K562 (cell line): ENCODE data around the gene CEMIP2. TPM values are rescaled to one million over a fixed set of nuclear protein-coding genes. Genes with fewer than 3 reads are reported as not detected.

Experiments used
- C11orf30 ChIP-seq: fragments of 450-650 bp; IDR thresholded peaks from 2 replicates; pipeline ENCODE4 v1.6.1; 2016; ENCODE audit warnings: low read depth, mild to moderate bottlenecking
- ERF ChIP-seq: fragments of 450-650 bp; formaldehyde crosslinking; IDR thresholded peaks from 2 replicates; pipeline ENCODE4 v1.4.0; 2020; ENCODE audit warnings: mild to moderate bottlenecking, mixed read lengths
- SMAD1 ChIP-seq: fragments of 150-350 bp; IDR thresholded peaks from 2 replicates; pipeline ENCODE4 v1.6.1; 2014; ENCODE audit warnings: low read length, low read depth; ENCODE audit not compliant: partially characterized antibody
- SREBF1 ChIP-seq: fragments of 150-350 bp; IDR thresholded peaks from 2 replicates; pipeline ENCODE4 v1.6.1; 2014; ENCODE audit warnings: antibody characterized with exemption, low read depth, low read length, borderline replicate concordance
- polyA plus RNA-seq, 8 experiments: library from polyadenylated mRNA; depleted of rRNA in 4 of 8; stranded (reverse) in 5 of 8; unstranded in 3 of 8; fragments of >200 nt; fragmentation: Nextera tagmentation in 2 of 8; fragmentation: Illumina TruSeq in 1 of 8; extraction: Ambion mirVana in 2 of 8; extraction: Trizol in 1 of 8; gene quantifications; 2 replicates each; pipeline versions ENCODE4 v1.2.1 to v1.2.3, GENCODE V29; 2011 to 2014; ENCODE audit warnings: inconsistent platforms in 1 of 8, missing spikeins in 1 of 8
- total RNA-seq, 7 experiments: library from RNA; depleted of rRNA in 6 of 7; stranded (reverse); fragments of >200 nt in 6 of 7; fragmentation: Illumina TruSeq in 2 of 7; extraction: Trizol in 2 of 7; gene quantifications; 2 replicates each; pipeline versions ENCODE4 v1.2.1 to v1.2.3, GENCODE V29; 2011 to 2021; ENCODE audit warnings: low replicate concordance in 1 of 7
- TF ChIP-seq, protein P1 (sequence below), 2 experiments: fragments of 450-650 bp; formaldehyde crosslinking in 1 of 2; IDR thresholded peaks; 2 replicates each; pipeline versions ENCODE4 v1.4.0 to v1.6.1; 2014 to 2020; ENCODE audit warnings: mild to moderate bottlenecking in 2 of 2, borderline replicate concordance in 1 of 2, low read depth in 1 of 2
- TF ChIP-seq, protein P2 (sequence below): fragments of 450-650 bp; IDR thresholded peaks from 2 replicates; pipeline ENCODE4 v1.6.1; 2018; ENCODE audit not compliant: partially characterized antibody
- TF ChIP-seq, protein P3 (sequence below), 2 experiments: fragments of 450-650 bp; conservative IDR thresholded peaks; 2 replicates each; pipeline ENCODE4 v1.6.1; 2017; ENCODE audit warnings: mild to moderate bottlenecking in 2 of 2, moderate library complexity in 2 of 2
- TF ChIP-seq, protein P4 (sequence below), 2 experiments: fragments of 150-350 bp in 1 of 2; IDR thresholded peaks; 2 replicates each; pipeline ENCODE4 v1.6.1; 2012 to 2016; ENCODE audit warnings: low read depth in 2 of 2, low read length in 2 of 2, mild to moderate bottlenecking in 1 of 2, moderate library complexity in 1 of 2

The CEMIP2 gene
- total and polyA plus RNA-seq, 9 of the 15 experiments (the other 6 are each of a cell fraction or from before 2014, with no cell fraction given) = 5.4 to 29.9 (median 14.2) TPM

DNA sequence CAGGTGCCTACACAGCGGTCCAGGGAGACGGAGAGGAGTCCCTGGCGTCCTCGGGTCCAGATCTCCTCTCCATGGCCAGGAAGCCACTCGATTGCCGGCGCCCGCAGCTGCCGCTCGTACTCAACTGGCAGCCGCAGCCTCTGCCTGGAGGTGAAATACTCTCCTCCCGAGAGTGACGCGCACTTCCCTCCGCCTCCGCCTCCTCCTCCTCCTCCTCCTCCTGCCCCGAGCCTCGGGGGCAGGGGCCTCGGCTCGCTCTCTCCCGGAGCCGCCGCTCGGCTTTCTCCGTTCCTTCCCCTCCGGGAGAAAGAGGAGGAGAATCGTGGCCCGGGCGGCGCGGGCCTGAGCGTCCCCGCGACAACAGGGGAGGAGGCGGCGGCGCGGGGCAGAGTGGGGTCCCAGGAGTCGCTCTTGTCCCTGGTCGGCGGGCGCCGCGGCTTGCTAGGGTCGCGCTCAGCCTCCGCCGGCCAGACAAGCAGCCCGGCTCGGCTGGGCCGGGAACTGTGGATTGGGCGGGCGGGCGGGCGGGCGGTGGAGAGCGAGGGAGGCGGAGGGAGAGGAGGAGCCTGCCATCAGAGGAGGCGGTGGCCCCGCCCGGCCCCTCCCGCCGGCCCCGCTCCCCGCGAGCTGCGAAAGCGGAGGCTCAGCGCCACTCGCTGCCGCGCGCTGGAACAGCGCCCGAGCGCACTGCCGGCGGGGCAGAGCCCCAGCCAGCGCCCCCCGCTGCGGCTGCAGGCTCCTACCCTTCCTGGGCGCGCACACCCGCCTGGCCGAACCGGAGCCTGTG lies at the start of gene CEMIP2 (continued):
- TF ChIP-seq, protein P1, sequence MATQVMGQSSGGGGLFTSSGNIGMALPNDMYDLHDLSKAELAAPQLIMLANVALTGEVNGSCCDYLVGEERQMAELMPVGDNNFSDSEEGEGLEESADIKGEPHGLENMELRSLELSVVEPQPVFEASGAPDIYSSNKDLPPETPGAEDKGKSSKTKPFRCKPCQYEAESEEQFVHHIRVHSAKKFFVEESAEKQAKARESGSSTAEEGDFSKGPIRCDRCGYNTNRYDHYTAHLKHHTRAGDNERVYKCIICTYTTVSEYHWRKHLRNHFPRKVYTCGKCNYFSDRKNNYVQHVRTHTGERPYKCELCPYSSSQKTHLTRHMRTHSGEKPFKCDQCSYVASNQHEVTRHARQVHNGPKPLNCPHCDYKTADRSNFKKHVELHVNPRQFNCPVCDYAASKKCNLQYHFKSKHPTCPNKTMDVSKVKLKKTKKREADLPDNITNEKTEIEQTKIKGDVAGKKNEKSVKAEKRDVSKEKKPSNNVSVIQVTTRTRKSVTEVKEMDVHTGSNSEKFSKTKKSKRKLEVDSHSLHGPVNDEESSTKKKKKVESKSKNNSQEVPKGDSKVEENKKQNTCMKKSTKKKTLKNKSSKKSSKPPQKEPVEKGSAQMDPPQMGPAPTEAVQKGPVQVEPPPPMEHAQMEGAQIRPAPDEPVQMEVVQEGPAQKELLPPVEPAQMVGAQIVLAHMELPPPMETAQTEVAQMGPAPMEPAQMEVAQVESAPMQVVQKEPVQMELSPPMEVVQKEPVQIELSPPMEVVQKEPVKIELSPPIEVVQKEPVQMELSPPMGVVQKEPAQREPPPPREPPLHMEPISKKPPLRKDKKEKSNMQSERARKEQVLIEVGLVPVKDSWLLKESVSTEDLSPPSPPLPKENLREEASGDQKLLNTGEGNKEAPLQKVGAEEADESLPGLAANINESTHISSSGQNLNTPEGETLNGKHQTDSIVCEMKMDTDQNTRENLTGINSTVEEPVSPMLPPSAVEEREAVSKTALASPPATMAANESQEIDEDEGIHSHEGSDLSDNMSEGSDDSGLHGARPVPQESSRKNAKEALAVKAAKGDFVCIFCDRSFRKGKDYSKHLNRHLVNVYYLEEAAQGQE (IDR thresholded peaks at IDR 0.05; ENCODE audit: borderline replicate concordance) = peak; percentile 43
- TF ChIP-seq, protein P1 (CRISPR knock-in tag; IDR thresholded peaks at IDR 0.05; ENCODE audit: low read depth) = no peak
- TF ChIP-seq SREBF1 = no peak
- no peak for TF ChIP-seq C11orf30
- TF ChIP-seq, protein P2, sequence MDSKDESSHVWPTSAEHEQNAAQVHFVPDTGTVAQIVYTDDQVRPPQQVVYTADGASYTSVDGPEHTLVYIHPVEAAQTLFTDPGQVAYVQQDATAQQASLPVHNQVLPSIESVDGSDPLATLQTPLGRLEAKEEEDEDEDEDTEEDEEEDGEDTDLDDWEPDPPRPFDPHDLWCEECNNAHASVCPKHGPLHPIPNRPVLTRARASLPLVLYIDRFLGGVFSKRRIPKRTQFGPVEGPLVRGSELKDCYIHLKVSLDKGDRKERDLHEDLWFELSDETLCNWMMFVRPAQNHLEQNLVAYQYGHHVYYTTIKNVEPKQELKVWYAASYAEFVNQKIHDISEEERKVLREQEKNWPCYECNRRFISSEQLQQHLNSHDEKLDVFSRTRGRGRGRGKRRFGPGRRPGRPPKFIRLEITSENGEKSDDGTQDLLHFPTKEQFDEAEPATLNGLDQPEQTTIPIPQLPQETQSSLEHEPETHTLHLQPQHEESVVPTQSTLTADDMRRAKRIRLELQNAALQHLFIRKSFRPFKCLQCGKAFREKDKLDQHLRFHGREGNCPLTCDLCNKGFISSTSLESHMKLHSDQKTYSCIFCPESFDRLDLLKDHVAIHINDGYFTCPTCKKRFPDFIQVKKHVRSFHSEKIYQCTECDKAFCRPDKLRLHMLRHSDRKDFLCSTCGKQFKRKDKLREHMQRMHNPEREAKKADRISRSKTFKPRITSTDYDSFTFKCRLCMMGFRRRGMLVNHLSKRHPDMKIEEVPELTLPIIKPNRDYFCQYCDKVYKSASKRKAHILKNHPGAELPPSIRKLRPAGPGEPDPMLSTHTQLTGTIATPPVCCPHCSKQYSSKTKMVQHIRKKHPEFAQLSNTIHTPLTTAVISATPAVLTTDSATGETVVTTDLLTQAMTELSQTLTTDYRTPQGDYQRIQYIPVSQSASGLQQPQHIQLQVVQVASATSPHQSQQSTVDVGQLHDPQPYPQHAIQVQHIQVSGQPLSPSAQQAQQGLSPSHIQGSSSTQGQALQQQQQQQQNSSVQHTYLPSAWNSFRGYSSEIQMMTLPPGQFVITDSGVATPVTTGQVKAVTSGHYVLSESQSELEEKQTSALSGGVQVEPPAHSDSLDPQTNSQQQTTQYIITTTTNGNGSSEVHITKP = no peak
- TF ChIP-seq, protein P3, sequence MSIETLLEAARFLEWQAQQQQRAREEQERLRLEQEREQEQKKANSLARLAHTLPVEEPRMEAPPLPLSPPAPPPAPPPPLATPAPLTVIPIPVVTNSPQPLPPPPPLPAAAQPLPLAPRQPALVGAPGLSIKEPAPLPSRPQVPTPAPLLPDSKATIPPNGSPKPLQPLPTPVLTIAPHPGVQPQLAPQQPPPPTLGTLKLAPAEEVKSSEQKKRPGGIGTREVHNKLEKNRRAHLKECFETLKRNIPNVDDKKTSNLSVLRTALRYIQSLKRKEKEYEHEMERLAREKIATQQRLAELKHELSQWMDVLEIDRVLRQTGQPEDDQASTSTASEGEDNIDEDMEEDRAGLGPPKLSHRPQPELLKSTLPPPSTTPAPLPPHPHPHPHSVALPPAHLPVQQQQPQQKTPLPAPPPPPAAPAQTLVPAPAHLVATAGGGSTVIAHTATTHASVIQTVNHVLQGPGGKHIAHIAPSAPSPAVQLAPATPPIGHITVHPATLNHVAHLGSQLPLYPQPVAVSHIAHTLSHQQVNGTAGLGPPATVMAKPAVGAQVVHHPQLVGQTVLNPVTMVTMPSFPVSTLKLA (conservative IDR thresholded peaks at IDR 0.05) = peak in 1 of 2 experiments; percentile 41; a peak in 1 of 4 replicates
- TF ChIP-seq, protein P4, sequence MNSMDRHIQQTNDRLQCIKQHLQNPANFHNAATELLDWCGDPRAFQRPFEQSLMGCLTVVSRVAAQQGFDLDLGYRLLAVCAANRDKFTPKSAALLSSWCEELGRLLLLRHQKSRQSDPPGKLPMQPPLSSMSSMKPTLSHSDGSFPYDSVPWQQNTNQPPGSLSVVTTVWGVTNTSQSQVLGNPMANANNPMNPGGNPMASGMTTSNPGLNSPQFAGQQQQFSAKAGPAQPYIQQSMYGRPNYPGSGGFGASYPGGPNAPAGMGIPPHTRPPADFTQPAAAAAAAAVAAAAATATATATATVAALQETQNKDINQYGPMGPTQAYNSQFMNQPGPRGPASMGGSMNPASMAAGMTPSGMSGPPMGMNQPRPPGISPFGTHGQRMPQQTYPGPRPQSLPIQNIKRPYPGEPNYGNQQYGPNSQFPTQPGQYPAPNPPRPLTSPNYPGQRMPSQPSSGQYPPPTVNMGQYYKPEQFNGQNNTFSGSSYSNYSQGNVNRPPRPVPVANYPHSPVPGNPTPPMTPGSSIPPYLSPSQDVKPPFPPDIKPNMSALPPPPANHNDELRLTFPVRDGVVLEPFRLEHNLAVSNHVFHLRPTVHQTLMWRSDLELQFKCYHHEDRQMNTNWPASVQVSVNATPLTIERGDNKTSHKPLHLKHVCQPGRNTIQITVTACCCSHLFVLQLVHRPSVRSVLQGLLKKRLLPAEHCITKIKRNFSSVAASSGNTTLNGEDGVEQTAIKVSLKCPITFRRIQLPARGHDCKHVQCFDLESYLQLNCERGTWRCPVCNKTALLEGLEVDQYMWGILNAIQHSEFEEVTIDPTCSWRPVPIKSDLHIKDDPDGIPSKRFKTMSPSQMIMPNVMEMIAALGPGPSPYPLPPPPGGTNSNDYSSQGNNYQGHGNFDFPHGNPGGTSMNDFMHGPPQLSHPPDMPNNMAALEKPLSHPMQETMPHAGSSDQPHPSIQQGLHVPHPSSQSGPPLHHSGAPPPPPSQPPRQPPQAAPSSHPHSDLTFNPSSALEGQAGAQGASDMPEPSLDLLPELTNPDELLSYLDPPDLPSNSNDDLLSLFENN (IDR thresholded peaks at IDR 0.05; ENCODE audit: low read depth in 2 of 2, low read length in 2 of 2) = no peak
- no peak for TF ChIP-seq SMAD1
- TF ChIP-seq ERF = no peak
